DMS79 treated with DMSO at 0.1 percent for 48 hours (cell line): Measurements from ENCODE around the gene CCDC188.

Experiments used
- DNase-seq: peaks from one replicate; lab custom pipeline; 2025; lab: John Stamatoyannopoulos, UW

The CCDC188 gene

DNA sequence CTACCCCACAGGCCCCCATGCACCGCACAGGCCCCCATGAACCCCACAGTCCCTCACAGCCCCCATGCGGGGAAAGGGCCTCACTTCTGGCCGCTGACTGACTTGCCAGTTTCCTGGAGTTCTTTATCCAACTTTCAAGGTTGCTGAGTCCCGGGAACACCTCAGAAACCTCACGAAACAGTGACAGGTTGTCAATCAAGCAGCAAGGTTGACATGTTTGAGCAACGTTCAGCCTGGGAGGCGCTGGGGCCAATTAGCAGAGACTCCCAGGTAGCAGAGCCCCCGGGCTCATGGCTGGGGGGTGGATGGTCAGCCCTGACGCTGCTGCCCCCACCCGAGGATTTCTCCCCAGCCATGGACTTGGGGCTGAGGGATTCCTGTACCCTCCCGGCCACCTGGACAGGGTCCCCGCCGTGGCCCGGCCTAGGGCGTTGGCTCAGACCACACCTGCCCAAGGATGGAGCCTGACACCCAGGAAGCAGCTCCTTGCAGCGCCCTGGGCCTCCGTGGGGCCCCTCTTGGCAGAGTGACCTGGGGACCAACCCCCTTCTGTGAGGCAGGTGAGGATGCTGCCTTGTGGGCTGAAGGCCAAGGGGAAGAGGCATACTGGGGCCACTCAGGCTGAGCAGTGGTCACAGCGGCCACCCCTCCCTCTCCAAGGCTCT is 33.8 kb upstream of the CCDC188 start:
- DNase-seq: no peak

DNA sequence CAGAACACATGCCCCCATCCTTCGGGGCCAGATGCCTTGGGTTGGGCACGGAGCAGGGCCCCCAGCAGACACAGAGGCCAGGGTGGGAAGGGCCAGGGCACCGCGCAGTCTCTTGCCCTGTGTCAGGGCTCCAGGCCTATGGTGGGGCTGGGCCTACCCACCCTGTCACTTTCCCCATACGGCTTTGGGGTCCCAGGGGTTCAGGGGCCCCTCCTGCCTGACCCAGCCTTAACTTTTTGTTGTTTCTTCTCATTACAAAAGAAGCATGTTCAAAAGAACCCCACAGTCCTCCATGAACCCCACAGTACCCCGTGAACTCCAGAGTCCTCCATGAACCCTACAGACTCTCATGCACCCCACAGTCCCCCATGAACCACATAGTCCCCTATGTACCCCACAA is 33.0 kb upstream of the CCDC188 start:
- DNase-seq: no peak

DNA sequence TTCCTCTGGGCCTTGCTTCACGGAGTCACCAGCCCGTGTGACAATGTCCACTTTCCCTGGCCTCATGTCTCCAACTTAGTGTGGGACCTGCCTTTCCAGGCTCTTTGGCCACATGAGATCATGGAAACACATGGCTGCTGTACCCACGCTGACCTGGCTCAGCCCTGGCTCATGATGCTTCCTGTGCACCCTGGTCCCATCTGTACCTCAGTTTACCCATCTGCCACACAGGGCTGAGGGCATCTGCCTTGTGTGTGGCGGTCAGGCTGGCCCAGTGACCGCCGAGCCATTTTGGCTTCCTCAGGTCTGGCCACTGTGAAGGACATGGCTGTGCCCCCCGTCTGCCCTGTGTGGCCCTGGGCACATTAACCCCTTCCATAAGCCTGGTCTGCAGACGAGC is 32.2 kb upstream of the CCDC188 start:
- no peak for DNase-seq

- DNase-seq: no peak
Observed at GRCh38 chr22:20182365-20182764, 31.5 kb upstream of the CCDC188 start.

DNA sequence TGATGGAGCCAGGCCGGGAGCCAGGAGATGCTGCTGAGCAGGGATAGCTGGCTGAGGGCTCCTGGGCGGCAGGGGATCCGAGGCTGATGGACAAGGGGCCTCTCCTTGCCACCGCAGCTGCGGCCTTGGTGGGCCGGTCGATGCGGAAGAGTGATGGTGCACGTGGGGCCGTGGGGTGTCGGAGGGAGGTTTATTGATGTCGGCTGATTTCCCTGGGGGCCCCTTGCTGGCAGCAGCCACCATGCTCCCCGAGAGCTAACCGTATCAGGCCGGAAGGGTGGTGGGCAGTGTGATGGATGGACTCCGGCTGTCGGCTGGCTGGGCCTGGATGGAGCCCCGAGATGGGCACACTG is 31.0 kb upstream of the CCDC188 start:
- DNase-seq: no peak

GRCh38 chr22:20181194-20181883 is 30.5 kb upstream of the CCDC188 start:
- no peak for DNase-seq

DNA sequence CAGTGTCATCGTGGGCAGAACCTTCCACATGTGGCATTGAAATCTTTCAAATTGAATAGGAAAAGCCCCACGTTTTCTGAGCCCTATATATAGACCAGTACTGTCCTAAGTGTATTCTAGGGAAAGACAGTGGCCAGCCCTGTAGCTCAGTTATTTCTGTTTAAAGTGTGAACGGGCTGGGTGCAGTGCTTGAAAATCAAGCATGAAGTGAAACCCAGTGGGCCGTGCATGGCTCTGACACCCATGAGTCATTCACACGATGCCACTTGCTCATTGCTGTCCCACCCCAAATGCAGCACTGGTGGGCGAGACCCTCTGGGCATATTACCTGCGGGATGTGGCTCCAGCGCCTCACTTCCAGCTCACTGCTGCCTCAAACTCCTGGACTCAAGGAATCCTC is 29.8 kb upstream of the CCDC188 start:
- no peak for DNase-seq

DNA sequence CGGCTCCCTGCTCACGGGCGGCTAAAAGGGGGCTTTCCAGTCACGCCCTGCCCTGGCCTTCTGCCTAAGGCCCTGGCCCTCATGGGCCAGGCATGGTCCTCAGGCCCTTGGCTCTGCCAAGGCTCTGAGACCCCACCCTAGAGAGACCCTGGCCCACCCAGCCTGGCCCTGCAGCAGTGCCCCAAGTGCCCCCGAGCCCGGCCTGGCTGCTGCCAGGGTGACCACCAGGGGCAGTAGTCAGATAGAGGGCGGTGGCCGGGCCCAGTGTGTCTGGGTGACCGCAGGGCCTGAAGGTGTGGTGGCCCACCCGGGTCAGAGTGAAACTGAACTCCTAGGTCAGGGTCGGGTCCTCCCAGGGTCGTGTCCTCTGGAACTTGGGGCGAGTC is 29.4 kb upstream of the CCDC188 start:
- no peak for DNase-seq

GRCh38 chr22:20179455-20180244 is 28.8 kb upstream of the CCDC188 start:
- no peak for DNase-seq

- DNase-seq: no peak
Observed at GRCh38 chr22:20178915-20179227, 28.0 kb upstream of the CCDC188 start.

GRCh38 chr22:20178075-20178914 is 27.4 kb upstream of the CCDC188 start:
- DNase-seq: no peak

GRCh38 chr22:20177217-20177911 is 26.5 kb upstream of the CCDC188 start:
- DNase-seq: no peak

DNA sequence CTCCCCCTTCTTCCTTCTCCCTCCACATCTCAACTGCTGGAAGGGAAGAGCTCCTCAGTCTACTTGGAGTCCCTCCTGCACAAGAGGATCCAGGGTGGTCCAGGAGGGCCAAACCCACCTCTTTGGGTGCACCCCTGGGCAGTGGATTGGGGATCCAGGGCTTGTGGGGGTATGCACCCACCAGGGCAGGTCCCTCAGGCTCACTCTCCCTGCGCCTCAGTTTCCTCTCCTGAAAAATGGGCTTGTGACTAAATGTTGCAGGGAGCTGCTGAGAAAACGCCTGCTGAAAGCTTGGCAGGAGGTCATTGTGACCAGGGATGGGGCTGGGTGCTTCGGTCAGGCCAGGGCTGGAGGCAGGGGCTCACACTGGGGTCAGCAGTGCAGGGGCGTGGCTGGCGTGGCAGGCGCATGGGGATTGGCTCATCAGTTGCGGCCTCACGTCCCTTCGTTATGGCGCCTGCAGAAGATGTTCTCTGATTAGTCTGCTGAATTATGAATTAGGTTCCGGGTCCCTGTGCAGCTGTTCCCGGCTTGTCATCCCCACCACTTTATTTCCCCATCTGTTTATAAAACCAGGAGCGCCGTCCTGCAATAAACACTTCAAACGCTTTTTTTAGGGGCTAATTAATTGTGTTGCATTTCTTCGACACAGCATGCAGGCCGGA is 25.7 kb upstream of the CCDC188 start:
- DNase-seq: no peak

DNA sequence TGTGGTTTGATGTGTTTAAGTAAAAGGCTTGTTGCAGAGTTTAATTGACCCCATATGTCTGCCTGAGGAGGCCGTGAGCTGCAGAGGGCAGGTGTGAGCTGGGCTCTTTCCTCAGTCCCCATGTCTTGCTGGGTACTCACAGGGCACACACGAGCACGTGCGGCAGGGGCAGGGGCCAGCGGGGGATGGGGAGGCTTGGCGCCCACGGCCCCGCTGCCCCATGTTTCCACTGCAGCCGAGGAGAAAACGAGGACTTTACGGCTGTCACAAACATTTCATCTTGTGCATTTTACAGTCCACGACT is 24.7 kb upstream of the CCDC188 start:
- DNase-seq: no peak

DNA sequence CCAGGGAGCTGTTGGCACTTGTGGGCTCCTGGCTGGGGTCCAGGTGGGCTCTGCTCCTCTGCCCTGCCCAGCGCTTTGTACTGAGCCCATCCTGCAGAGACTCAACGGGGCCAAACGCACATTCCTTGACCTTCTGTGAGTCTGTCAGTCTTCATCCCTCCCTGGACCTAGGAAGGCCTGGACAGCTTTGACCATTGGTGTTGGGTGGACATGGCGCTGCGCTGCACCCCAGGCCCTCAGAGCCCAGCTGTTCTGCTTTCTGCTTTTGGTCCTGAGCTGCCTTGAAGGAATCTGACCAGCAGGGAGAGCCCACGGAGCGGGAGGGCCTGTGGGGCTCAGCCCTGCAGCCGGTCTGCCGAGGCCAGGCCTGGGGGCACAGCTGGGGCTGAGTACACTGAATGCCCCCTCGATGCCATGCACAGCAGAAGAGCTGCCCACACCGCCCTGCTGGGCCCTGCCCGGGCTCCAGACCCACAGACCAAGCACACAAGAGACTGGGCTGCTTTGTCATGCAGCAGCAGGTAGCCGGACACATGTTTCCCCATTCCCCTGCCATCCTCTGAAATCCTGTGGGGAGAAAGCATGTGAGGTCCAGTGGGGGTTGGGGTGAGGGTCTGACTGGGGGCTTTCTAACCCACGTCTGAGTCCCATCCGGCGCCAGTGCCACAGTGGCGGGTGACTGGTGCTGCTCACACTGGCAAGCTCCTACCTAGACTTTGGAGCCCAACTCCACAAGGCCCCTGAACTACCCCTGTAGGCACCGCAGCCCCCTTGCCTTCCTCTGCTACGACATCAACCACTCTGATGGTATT is 24.1 kb upstream of the CCDC188 start:
- no peak for DNase-seq

- DNase-seq: no peak
Observed at GRCh38 chr22:20173772-20174171, 22.9 kb upstream of the CCDC188 start.

- no peak for DNase-seq
Observed at GRCh38 chr22:20173246-20173645, 22.4 kb upstream of the CCDC188 start.

DNA sequence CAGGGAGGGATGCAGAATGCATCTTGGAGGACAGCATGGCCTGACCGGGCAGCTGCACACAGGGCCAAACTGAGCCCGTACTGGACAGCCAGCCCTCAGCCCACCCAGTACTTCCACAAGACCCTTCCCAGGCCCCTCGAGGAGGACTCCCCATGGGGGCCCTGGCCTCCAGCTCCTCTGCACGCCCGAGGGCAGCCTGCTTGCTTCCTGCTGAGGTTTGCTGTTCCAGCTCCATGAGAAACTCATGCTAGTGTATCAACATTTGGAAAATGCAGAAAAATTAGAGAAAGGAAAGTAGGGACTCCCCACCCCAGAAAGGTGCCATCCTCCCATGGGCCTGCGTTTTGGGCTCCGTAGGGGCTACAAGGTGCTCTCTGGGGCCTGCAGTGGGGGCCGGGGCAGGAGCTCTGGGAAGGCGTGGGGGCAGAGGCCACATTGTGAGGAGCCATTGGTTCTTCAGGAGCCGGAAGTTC is 21.3 kb upstream of the CCDC188 start:
- DNase-seq: no peak

GRCh38 chr22:20171288-20172140 is 20.7 kb upstream of the CCDC188 start:
- no peak for DNase-seq

GRCh38 chr22:20170170-20170569 is 19.3 kb upstream of the CCDC188 start:
- DNase-seq: no peak
